MV-4-11 (cell line): Measurements from ENCODE around the gene PRRC1.
"Not testable (repeated sequence)": the region's sequence is repeated elsewhere in the genome, so short reads cannot be mapped to it uniquely, and the experiment has no call there.

Source experiments
- DNase-seq: peaks from one replicate; lab custom pipeline; 2025; lab: John Stamatoyannopoulos, UW

Gene PRRC1

DNA sequence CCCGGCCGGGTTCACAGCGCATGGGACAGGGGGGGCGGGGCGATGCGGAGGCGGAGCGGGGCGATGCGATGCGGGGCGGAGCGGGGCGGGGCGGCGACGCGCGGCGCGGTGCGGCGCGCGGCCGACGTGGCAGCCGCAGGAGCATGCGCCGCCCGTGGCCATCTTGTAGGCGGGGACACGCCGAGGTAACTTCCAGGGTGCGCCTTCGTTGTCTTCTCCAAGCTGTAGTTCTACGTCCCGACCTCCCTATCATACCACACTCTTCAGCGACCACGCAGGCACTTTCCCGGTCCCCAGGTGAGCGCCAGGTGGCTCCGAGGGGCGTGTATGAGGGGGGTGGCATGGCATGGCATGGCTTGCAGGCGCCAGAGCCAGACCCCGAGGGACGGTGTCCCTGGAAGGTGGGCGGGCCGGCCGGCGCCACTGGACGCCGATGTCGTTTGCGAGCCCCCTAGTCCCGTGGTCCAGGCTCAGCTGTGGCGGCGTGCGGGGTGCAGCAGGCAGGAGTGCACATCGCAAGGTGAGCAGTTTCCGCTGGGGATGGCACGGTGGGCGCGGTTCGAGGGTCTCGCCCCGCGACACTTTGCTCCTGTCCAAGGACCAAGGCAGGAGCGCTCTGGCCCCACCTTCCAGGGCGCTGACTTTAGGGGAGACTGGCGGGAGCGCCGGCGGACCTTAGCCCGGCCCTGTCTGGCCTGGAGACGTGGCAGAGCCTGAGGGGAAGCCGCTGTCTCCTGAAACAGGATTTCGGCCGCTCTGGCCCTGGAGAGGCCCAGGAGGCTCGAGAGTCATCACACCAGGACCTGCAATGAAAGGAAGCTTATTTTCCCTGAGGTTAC lies at the start of gene PRRC1:
Gene PRRC1, plus strand, starts transcription at position 161 of the 839 bp plus-strand sequence. CDS start 5,840 bp downstream, outside the sequence.
- DNase-seq: peak; percentile 64

- no peak for DNase-seq
These were observed 46.2 kb upstream of the PRRC1 start for GRCh38 chr5:127471211-127471610.

GRCh38 chr5:127472700-127473099 lies 44.7 kb upstream of the PRRC1 start:
- DNase-seq: no peak

- no peak for DNase-seq
These were observed 31.0 kb upstream of the PRRC1 start for GRCh38 chr5:127486471-127486870.

DNA sequence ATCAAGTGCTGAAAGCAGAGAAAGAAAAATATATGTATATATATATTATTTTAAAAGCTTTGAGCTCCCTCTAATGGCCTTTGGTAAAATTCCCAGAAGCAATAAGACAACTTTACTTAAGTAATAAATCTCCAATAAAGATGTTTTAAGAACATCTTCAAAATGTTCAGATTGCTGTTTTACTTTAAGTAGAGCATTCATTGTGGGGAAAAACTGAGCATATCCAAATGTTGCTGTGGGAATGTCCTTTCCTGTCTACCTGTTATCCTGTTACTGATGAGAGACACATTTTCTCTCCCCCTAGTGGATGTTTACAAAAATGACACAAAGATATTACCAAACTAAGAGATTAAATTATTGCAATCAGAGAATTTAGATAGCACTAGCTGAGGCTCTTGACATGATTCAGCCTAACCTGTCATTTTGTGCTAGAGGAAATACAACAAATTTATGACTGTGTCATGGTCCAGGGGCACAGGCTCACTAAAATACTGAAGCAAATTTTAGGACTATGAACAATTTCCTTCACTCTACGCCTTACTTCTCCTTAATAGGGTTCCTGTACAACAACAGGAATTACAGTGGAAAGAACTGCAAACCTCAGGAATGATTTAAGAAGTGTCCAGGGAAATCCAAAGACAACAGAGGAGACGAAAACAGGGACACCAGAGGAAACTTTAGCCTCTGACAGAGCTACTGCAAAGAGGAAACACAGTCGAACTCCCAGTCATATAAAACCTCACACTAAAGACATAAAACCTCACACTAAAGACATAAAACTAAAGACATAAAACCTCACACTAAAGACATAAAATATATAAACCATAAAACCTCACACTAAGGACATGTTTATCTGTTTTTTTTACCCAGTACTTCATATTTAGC lies 24.3 kb upstream of the PRRC1 start:
- DNase-seq: peak; percentile 48

- no peak for DNase-seq
These were observed 18.9 kb upstream of the PRRC1 start for GRCh38 chr5:127498548-127498947.

DNA sequence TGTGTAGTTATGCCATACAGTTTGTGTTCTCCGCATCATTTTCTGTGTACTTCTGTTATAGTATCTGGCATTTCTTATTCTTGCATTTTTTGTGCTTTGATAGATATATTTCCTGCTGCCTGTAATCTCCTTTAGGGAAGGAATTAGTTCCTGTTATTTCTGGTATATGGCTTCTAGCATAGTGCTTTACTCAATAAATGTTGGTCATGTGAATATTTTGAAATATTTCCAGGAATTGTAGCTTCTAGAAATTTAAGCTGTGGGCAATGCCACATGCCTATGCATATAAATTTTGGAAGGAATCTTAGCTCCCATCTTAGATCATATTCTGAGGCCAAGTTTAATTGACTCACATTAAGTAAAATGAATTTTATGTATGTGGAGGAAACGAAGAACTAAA lies 11.5 kb upstream of the PRRC1 start:
- peak; percentile 69 for DNase-seq

DNA sequence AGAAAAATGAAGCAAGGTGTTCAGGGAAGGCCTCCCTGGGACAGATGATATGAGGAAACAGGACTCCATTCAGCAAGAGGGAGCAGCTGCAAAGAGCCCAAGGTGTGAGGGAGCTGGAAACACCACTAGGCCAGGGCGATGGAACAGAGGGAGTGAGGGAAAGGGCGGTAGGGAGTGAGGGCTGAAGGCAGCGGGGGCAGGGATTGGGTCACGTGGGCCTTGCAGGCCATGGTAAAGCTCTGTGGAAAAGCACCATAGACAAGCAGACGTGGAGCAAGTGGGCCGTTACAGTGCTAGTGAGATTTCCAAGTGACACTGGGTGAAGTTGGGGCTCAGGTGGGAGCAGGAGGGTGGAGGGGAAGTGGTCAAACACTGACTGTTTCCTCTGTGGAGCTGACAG lies 10.8 kb upstream of the PRRC1 start:
- DNase-seq: no peak

DNA sequence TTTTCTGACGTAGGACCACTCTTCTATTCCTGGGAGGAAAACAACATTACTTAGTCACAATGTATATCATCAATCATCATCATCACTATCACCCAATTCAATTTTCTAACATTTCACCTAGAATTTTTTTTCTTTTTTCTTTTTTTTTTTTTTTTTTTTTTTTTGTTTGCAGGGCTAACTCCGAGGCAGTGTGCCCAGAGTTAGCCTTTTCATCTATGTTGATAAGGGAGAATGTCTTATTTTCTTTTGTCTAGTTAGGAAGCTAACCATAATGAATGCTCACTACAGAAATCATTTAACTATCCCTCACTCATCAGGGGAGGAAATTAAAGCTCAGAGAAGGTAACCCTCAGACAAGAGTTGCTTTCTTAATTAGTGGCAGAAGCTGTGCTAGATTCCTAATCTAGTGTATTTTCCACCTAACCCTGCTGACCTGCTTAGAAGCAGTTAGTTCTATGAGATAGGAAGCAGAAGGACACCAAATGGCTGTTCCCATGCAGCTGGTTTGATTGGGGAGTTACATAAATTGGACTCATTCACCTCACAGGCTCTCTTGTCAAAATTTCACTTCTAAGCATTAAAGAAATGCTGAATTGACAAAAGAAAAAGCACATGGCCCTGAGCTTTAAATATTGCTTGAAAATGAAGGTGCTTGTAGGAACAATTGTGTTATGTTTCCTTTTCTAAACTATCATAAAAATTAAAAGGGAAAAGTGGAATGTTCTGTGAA lies 8.6 kb upstream of the PRRC1 start:
- DNase-seq: no peak

GRCh38 chr5:127513408-127513970 lies 4.0 kb upstream of the PRRC1 start:
- DNase-seq: no peak

DNA sequence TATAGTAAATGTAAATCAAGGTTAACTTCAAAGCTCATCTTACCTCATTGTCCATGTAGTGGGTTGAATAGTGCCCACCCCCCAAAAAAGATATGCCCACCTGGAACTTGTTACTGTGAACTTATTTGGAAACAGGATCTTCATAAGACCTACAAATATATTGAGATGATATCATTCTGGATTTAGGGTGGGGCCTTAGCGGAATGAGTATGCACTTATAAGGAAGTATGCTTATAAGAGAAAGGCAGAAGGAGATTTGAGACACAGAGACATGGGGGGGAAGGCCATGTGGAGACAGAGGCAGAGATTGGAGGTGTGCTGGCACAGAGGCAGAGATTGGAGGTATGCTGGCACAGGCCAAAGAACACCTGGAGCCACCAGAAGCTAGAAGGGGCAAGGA lies 2.6 kb upstream of the PRRC1 start:
- DNase-seq: no peak

- no peak for DNase-seq
These were observed 1.6 kb upstream of the PRRC1 start for GRCh38 chr5:127515693-127516440.

DNA sequence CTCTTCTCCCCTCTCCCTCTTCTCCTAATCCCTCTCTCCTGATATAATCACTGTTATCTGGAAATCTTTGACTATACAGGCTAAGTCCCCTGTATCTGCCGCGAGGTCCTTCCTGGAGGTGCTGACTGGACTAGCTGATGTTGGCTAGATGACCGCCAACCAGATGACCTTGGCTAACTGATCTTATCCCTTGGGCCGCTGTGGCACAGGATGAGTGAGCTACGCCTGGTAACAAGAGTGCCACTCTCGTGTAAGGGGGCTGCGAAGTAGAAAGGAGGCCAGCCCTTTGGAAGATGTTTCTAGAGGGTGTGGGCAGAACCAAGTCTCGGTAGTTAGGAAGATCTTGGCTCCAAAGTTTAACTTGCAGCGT lies 345 bp upstream of the PRRC1 start:
- no peak for DNase-seq

GRCh38 chr5:127518319-127518621 lies 830 bp downstream of the PRRC1 start:
- DNase-seq: peak; percentile 49

GRCh38 chr5:127519527-127519926 lies 2.1 kb downstream of the PRRC1 start:
- peak; percentile 53 for DNase-seq

GRCh38 chr5:127521138-127521770 lies 3.8 kb downstream of the PRRC1 start:
- DNase-seq: no peak

- no peak for DNase-seq
These were observed 7.7 kb downstream of the PRRC1 start for GRCh38 chr5:127525181-127525580.

- DNase-seq: no peak
These were observed 12.7 kb downstream of the PRRC1 start for GRCh38 chr5:127529904-127530682.

DNA sequence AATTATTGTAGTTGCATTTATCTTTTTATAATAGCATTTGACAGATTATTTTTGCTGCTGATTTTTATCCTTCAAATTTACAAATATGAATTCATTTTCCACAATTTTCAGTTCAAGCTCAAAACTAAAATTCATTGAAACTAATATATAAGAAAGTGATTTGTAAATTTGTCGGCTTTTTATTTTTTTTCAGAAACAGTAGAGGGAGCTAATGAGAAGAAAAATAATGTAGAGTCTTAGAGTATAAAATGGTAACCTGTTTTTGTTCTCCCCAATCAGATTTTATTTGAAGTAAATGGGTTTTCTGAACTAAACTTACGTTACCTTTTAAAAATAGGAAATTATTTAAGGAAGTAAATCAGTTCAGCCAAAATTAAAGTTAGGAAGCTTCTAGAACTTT lies 19.2 kb downstream of the PRRC1 start:
- DNase-seq: peak; percentile 27

- not testable (repeated sequence) for DNase-seq
These were observed 23.1 kb downstream of the PRRC1 start for GRCh38 chr5:127540553-127540952.
